Aorta (tissue), 5 donors: ENCODE results near the gene LYPLA2. TPM values are rescaled to one million over a fixed set of nuclear protein-coding genes. Genes with fewer than 3 reads are reported as not detected.
A peak's percentile ranks its signal among the peaks of the same experiment; 100 is the strongest.

ENCODE experiments used
- ATAC-seq: fragments of 200-7000 bp; cut with Tn5 transposase; one replicate; pipeline ENCODE4 v1.9.1; 2022; ENCODE audit warnings: moderate library complexity; ENCODE audit not compliant: low FRiP score
- DNase-seq, 2 donors: peaks; one replicate each; pipeline ENCODE4 v3.0.0-alpha.2; 2020
- H3K27ac ChIP-seq, 2 donors: one replicate each; pipeline ENCODE4 v1.5.1; 2013; ENCODE audit warnings: low read length in 2 of 2, mild to moderate bottlenecking in 2 of 2, moderate library complexity in 2 of 2, control low read depth in 1 of 2, inconsistent platforms in 1 of 2, low read depth in 1 of 2
- H3K27me3 ChIP-seq, 2 donors: one replicate each; pipeline ENCODE4 v1.6.1; 2013; ENCODE audit warnings: control low read depth in 1 of 2, low read length in 1 of 2, mild to moderate bottlenecking in 1 of 2, moderate library complexity in 1 of 2; ENCODE audit not compliant: insufficient read depth in 2 of 2, control insufficient read depth in 1 of 2
- H3K36me3 ChIP-seq, 2 donors: one replicate each; pipeline ENCODE4 v1.6.1; 2013; ENCODE audit warnings: control low read depth in 1 of 2, low read length in 1 of 2, mild to moderate bottlenecking in 1 of 2; ENCODE audit not compliant: insufficient read depth in 2 of 2, control insufficient read depth in 1 of 2
- H3K4me1 ChIP-seq, 2 donors: one replicate each; pipeline ENCODE4 v1.6.1; 2013; ENCODE audit warnings: low read length in 2 of 2, control low read depth in 1 of 2, mild to moderate bottlenecking in 1 of 2, moderate library complexity in 1 of 2; ENCODE audit not compliant: insufficient read depth in 2 of 2, control insufficient read depth in 1 of 2
- H3K4me3 ChIP-seq, 2 donors: one replicate each; pipeline ENCODE4 v1.5.1; 2013; ENCODE audit warnings: low read length in 2 of 2, control low read depth in 1 of 2, mild to moderate bottlenecking in 1 of 2
- H3K9me3 ChIP-seq: one replicate; pipeline ENCODE4 v1.6.1; 2013; ENCODE audit warnings: mild to moderate bottlenecking, low read length; ENCODE audit not compliant: control insufficient read depth
- WGBS, 2 donors: extraction: QIAGEN DNeasy Blood & Tissue Kit; methylation state at CpG; one replicate each; pipeline ENCODE4 v1.1.7; 2013; 5-methylcytosine and 5-hydroxymethylcytosine counted together
- intact Hi-C, 2 donors: fragments of 100-400 bp; cut with DNase I; formaldehyde crosslinking; loops; one replicate each; pipeline versions ENCODE4 v1.14.2 to v1.15.0; 2022
- polyA plus RNA-seq, 2 donors: library from polyadenylated mRNA; stranded (reverse); fragments of 200-250 nt; gene quantifications; one replicate each; pipeline ENCODE4 v1.2.3, GENCODE V29; 2013
- total RNA-seq, 2 donors: library from RNA; stranded (reverse); fragmentation: NEBNext Ultra II Directional; extraction: Animal tissue kit (Norgen Biotek cat#: 25700); gene quantifications; one replicate each; pipeline ENCODE4 v1.2.1, GENCODE V29; 2021
- donor health status: healthy with polysubstance abuse.
- donor health status: Bipolar disorder and iron deficiency.
- donor health status: DM: no; HTN: no; CAD: no.
- donor health status: DM: no; HTN: no; CAD: no.
- donor health status: DM: yes; HTN: yes; CAD: no.

Gene LYPLA2
- total and polyA plus RNA-seq, 4 donors = 17.3 to 32.5 (median 30.6) TPM

- H3K9me3 ChIP-seq = no peaks in the 10 kb centered on the region
- H3K36me3 ChIP-seq = no peaks in the 10 kb centered on the region
- intact Hi-C loops = no loop called here
- DNase-seq = no peak
- H3K27ac ChIP-seq = no peak overlapping the region
- no peaks in the 10 kb centered on the region for H3K27me3 ChIP-seq
- no peak for ATAC-seq
- H3K4me3 ChIP-seq = no peak overlapping the region
- H3K4me1 ChIP-seq = peaks cover 0 to 4% of the 10 kb centered on the region in 2 donors
- 84% methylated on average over 20 of the region's 20 CpGs for WGBS, 2 donors
Observed at GRCh38 chr1:23797478-23798448, 6.8 kb downstream of the LYPLA2 start.

GRCh38 chr1:23798662-23799142 is 7.8 kb downstream of the LYPLA2 start:
- H3K9me3 ChIP-seq = no peaks in the 10 kb centered on the region
- H3K36me3 ChIP-seq = no peaks in the 10 kb centered on the region
- H3K4me3 ChIP-seq = no peak overlapping the region
- H3K27me3 ChIP-seq = no peaks in the 10 kb centered on the region
- H3K4me1 ChIP-seq = peaks cover 0 to 4% of the 10 kb centered on the region in 2 donors
- WGBS, 2 donors = 86% methylated on average over 12 of the region's 12 CpGs
- intact Hi-C loops = no loop called here
- DNase-seq = no peak
- no peak for ATAC-seq
- H3K27ac ChIP-seq = no peak overlapping the region

DNA sequence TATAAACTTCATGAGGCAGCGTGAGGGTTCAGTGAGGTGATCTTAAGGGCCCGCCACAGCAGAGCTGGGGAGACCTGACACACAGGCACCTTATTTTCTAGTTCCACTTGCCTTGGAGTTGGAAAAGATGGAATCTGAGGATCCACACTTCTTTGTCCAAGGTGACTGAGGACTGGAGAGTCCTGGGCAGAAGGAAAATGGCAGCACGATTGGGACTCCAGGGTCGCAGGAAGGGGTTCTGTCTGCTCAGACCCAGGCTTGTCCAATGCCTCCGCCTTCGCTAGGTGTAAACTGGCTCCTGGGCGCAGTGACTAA is 8.3 kb downstream of the LYPLA2 start:
- no peak for DNase-seq
- Histone ChIP-seq H3K4me3 (no peak overlapping the region), H3K4me1 (peaks cover 0 to 4% of the 10 kb centered on the region in 2 donors), H3K27me3 (no peaks in the 10 kb centered on the region), H3K27ac (no peak overlapping the region), H3K9me3 (no peaks in the 10 kb centered on the region), H3K36me3 (no peaks in the 10 kb centered on the region)
- intact Hi-C loops = no loop called here
- ATAC-seq = no peak
- 77 to 82% methylated on average over 7 of the region's 7 CpGs for WGBS, 2 donors

- Histone ChIP-seq H3K27me3 (no peaks in the 10 kb centered on the region), H3K4me1 (peaks cover 0 to 4% of the 10 kb centered on the region in 2 donors), H3K4me3 (peak overlapping the region; percentile 60 to 66), H3K9me3 (no peaks in the 10 kb centered on the region), H3K36me3 (no peaks in the 10 kb centered on the region), H3K27ac (peak overlapping the region in 1 of 2 donors; percentile 48)
- WGBS, 2 donors = 3 to 4% methylated on average over 45 to 48 of the region's 48 CpGs
- DNase-seq (peak; percentile 69 to 79), ATAC-seq (peak; percentile 34)
- intact Hi-C loops = loop anchor here in 1 of 2 donors (5.0 kb wide), 1 partner anchor 68 kb away; the partner anchor contains the start of gene FUCA1
Observed at GRCh38 chr1:23799570-23800399, 8.8 kb downstream of the LYPLA2 start.

DNA sequence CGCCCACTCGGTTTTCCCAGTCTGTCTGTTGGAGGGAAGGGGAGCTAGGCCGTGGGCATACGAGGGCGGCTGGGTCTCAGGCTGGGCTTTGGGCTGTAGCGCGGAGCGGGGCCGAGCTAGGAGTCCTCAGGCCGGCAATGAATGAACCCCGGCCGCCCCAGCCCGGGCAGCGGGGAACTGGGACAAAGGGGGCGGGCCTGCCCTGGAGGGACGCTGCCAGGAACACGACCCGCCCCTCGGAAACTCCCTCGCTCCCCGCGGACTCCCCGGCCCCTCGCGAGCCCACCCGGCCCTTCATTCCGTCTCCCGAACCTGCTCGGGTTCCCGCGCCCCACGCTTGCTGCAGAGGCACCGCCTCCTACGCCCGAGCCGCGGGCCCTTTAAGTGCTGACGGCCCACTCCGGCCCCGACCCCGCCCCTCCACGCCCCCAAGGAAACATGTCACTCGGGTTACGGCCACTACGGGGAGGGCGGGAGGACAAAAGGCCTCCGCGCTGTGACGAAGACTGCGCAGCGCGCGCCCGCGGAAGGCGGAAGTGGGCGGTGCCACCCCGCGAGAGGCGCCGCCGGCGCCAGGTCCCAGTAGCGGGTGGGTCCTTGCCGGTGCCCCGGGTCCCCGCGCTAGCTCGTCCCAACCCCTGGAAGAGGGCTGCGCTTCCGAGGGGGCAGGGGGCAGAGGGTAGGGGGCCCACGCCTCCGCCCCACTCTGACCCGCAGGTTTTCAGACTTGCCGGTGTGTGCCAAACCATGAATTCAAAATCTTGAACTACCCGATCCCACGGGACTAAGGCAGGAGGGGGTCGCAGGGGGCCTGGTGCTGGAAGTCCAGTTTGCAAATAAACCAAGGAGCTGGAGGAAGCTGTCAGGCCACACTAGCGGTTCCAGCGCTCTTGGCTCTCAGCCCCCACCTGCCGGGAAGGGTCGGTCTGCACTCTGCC is 9.7 kb downstream of the LYPLA2 start, which contains the start of gene GALE:
Gene GALE, minus strand, starts transcription at position 355 of the 938 bp plus-strand sequence. CDS start 1,747 bp downstream, outside the sequence.
- no peaks in the 10 kb centered on the region for H3K36me3 ChIP-seq
- no peaks in the 10 kb centered on the region for H3K27me3 ChIP-seq
- peak; percentile 97 for ATAC-seq
- peak within 1 kb of the TSS; percentile 65 to 66 for H3K4me3 ChIP-seq
- H3K9me3 ChIP-seq = no peaks in the 10 kb centered on the region
- peak; percentile 99 for DNase-seq
- peak within 1 kb of the TSS; percentile 55 to 64 for H3K27ac ChIP-seq
- peaks cover 0 to 4% of the 10 kb centered on the region in 2 donors for H3K4me1 ChIP-seq
- intact Hi-C loops = loop anchor here in 1 of 2 donors (5.0 kb wide), 1 partner anchor 67 kb away; the partner anchor contains the start of gene FUCA1
- WGBS, 2 donors = 0 to 1% methylated on average over 70 to 82 of the region's 82 CpGs

DNA sequence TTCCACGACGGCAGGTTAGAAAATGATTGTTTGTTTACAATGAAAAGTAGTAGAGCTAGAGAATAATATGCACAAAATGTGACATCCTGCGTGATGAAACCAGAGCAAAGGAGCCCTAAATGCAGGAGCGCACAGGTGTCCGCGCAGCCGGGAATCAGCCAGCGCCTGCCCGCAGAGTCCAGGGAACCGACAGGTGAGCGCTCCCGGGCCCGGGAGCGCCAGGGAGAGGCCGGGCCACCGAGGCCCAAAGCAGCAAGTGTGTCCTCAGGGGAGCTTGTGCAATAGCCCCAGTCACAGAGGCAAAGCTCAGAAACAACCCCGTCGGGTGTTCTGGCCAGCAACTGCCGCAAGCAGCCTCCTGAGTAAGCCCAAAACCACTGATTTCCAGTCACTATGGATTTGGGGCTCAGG is 10.4 kb downstream of the LYPLA2 start:
- H3K4me3 ChIP-seq = peak overlapping the region; percentile 65 to 66
- peak overlapping the region in 1 of 2 donors; percentile 55 for H3K27ac ChIP-seq
- H3K4me1 ChIP-seq = peaks cover 0 to 4% of the 10 kb centered on the region in 2 donors
- intact Hi-C loops = loop anchor here in 1 of 2 donors (5.0 kb wide), 1 partner anchor 66 kb away; the partner anchor contains the start of gene FUCA1
- no peaks in the 10 kb centered on the region for H3K27me3 ChIP-seq
- ATAC-seq (no peak), DNase-seq (no peak)
- H3K36me3 ChIP-seq = no peaks in the 10 kb centered on the region
- WGBS, 2 donors = 16 to 17% methylated on average over 19 of the region's 19 CpGs
- no peaks in the 10 kb centered on the region for H3K9me3 ChIP-seq

DNA sequence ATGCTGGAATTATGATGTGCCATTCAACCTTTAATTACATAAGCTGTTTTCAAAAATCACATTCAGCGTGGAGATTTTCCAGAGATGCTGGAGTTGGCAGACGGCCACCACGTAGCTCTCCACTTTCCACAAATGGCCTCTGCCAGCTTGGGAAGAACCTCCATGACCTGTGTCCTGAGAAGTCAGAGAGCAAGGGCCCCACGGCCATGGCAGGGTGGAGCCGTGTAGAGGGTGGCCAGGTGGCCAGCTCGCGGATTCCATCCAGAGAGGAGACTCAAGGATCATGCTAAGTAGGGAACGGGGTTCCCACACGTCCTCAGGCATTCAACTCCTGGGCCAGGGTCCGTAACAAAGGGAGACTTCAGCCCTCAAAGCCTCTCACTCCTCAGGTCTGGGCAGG is 10.9 kb downstream of the LYPLA2 start:
- DNase-seq (peak in 1 of 2 donors; percentile 73), ATAC-seq (no peak)
- H3K4me1 ChIP-seq = peaks cover 0 to 4% of the 10 kb centered on the region in 2 donors
- H3K4me3 ChIP-seq = no peak overlapping the region
- H3K36me3 ChIP-seq = no peaks in the 10 kb centered on the region
- 64% methylated on average over 10 of the region's 10 CpGs for WGBS, 2 donors
- no peaks in the 10 kb centered on the region for H3K27me3 ChIP-seq
- no peak overlapping the region for H3K27ac ChIP-seq
- no peaks in the 10 kb centered on the region for H3K9me3 ChIP-seq
- intact Hi-C loops = loop anchor here in 1 of 2 donors (5.0 kb wide), 1 partner anchor 65 kb away; the partner anchor contains the start of gene FUCA1
